Measurements from ENCODE around the gene PPARA. TPM values are rescaled to one million over a fixed set of nuclear protein-coding genes. Genes with fewer than 3 reads are reported as not detected.

Gene PPARA
- total and polyA plus RNA-seq, 9 of the 15 experiments (the other 6 are each of a cell fraction or from before 2014, with no cell fraction given), result 0.64 to 5.3 (median 3.5) TPM

DNA sequence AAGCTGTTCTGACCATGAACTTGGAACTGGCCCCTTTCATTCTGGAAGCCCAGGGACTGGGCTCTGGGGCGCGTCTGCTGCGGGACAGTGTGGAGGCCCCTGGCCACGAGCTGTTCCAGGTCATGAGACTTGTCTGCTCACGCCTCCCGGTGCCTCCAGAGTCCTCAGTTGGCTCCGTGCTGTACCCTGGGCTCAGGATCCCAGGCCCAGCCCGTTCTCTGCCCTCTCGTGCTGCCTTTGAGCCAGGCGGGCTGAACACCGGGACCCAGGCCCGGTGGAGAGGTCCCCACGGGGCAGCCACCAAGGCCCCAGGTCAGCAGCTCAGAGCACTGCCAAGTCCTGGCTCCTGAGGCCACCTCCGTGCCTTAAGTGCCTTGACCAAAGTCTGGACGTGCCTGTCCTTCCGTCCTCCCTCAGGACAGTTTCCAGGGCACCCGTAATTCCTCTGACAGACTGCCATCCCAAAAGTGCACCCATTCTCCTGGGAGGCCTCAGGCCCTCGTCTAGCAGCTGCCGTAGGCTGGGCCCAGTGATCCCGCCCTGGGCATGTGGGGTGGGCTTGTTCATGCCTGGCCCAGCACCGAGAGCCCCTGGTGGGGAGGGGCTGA lies 36.3 kb upstream of the PPARA start:
- peaks cover 3% of the 10 kb centered on the region; the same call in 1 of the 3 replicates for H3K36me3 ChIP-seq (ENCODE audit: control insufficient read depth, insufficient read depth, low read length)
- intact Hi-C loops (cut with micrococcal nuclease) (loop anchor here (10.0 kb wide), 1 partner anchor 539 kb away; no protein-coding TSS in a partner anchor), in situ Hi-C loops (cut with MboI) (loop anchor here (5.0 kb wide), 1 partner anchor 532 kb away; no protein-coding TSS in a partner anchor)
- H3K9me1 ChIP-seq (ENCODE audit: control insufficient read depth, insufficient read depth, low read length), result no peaks in the 10 kb centered on the region
- TF ChIP-seq MCM2 (IDR thresholded peaks at IDR 0.05; ENCODE audit: low read depth) (no peak), SMAD3 (CRISPR knock-in tag; conservative IDR thresholded peaks at IDR 0.05) (no peak), MECOM (CRISPR knock-in tag; IDR thresholded peaks at IDR 0.05) (no peak)
- no peak overlapping the region for H3K27ac ChIP-seq (ENCODE audit: extremely low read depth, low read depth, low read length)
- H4K20me1 ChIP-seq (replicated peaks; ENCODE audit: control insufficient read depth, insufficient read depth, low read length), result no peaks in the 10 kb centered on the region
- H2AFZ ChIP-seq (ENCODE audit: low read depth, low read length), result no peak overlapping the region
- ATAC-seq, result no peak
- H3K9me3 ChIP-seq (replicated peaks; ENCODE audit: control insufficient read depth, insufficient read depth, low read depth, low read length), result no peaks in the 10 kb centered on the region
- H3K27me3 ChIP-seq (ENCODE audit: control insufficient read depth in 2 of 2, insufficient read depth in 2 of 2, low read length in 2 of 2), result no peaks in the 10 kb centered on the region
- FAIRE-seq, result no peak
- 76% methylated on average over 11 of the region's 21 CpGs for WGBS (ENCODE audit: insufficient coverage, low coverage, missing lambda C conversion rate)
- H3K4me3 ChIP-seq, result no peak overlapping the region
- BruUV-seq (replicated peaks), result no TSS peak
- H3K4me2 ChIP-seq (ENCODE audit: insufficient read depth, low read length), result no peak overlapping the region
- ChIA-PET CTCF (ENCODE audit: low intra/inter-chr PET ratio) (no interaction called here), POLR2A (interaction anchor here (0.7 to 0.8 kb wide), 2 partner anchors 117 to 249 kb away, joined by 3 read pairs; no protein-coding TSS in a partner anchor)
- H3K79me2 ChIP-seq (ENCODE audit: control insufficient read depth, insufficient read depth, low read length), result no peaks in the 10 kb centered on the region
- peak overlapping the region in 1 of 2 experiments; percentile 45; a peak in 1 of 4 replicates for H3K9ac ChIP-seq (ENCODE audit: insufficient read depth in 1 of 2, low read depth in 2 of 2, low read length in 2 of 2)
- peaks cover 0 to 69% of the 10 kb centered on the region in 2 experiments; a peak in 2 of 5 replicates for H3K4me1 ChIP-seq (replicated peaks in 1 of 2; ENCODE audit: control insufficient read depth in 2 of 2, insufficient read depth in 2 of 2, low read length in 2 of 2)
- DNase-seq (ENCODE audit: extremely low read depth in 1 of 4, low spot score in 3 of 4), result no peak

Measured in K562 (cell line).